ENCODE results near the gene ANTKMT. TPM values are rescaled to one million over a fixed set of nuclear protein-coding genes. Genes with fewer than 3 reads are reported as not detected.

ANTKMT gene
- total and polyA plus RNA-seq, 8 donors: 7.7 to 52.9 (median 14.1) TPM

DNA sequence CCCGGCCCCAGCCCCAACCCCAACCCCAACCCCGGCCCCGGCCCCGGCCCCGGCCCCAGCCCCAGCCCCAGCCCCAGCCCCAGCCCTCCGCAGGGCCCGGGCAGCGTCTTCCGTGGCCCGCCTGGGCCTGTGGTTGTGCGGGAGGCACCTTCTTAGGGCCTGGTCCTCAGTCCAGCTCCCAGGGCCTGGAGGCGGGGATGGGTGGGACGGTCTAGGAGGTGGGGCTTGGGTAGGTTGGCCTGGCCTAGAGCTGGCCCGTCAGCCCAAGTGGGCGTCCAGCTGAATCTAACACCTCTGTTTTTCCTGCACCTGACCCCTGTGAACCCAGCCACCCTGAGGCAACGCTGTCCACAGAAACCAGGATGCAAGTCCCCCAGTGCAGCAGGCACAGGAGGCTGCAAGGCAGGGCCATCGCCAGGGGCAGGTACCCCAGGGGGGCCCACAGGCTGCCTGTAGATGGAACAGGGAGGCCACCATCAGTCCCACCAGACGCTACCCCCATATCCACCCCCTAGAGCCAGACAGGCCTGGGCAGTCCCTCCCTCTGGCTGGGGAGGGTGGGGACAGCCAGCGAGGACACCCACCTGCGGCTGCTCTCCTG lies 48.3 kb downstream of the ANTKMT start:
- Histone ChIP-seq H3K4me3 (no peak overlapping the region), H3K9me3 (no peaks in the 10 kb centered on the region), H3K4me1 (no peaks in the 10 kb centered on the region), H3K36me3 (no peaks in the 10 kb centered on the region), H3K27me3 (peaks cover 0 to 37% of the 10 kb centered on the region in 2 donors), H3K27ac (no peak overlapping the region)
- ATAC-seq (peak; percentile 7), DNase-seq (no peak)
- intact Hi-C loops (cut with DNase I): no loop called here
- TF ChIP-seq, protein P1, sequence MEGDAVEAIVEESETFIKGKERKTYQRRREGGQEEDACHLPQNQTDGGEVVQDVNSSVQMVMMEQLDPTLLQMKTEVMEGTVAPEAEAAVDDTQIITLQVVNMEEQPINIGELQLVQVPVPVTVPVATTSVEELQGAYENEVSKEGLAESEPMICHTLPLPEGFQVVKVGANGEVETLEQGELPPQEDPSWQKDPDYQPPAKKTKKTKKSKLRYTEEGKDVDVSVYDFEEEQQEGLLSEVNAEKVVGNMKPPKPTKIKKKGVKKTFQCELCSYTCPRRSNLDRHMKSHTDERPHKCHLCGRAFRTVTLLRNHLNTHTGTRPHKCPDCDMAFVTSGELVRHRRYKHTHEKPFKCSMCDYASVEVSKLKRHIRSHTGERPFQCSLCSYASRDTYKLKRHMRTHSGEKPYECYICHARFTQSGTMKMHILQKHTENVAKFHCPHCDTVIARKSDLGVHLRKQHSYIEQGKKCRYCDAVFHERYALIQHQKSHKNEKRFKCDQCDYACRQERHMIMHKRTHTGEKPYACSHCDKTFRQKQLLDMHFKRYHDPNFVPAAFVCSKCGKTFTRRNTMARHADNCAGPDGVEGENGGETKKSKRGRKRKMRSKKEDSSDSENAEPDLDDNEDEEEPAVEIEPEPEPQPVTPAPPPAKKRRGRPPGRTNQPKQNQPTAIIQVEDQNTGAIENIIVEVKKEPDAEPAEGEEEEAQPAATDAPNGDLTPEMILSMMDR (IDR thresholded peaks at IDR 0.05): no peak

DNA sequence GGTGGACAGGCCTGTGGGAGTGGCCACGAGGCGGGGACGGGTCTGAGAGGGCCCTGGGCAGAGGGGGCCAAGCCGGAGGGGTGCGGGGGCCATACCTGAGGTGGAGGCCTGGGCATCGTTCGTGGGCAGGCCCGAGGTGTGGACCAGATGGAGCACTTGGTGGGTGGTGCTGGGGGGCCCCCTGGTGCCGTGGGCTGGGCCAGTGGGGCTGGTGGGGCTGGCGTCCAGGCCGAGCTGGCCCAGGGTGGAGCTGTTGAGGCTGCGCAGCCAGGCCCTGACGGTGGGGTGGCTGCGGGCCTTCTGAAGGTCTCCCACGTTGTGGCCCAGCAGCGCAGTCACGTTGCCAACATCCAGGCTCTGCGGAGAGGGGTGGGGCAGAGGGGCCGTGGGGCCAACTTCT lies 49.0 kb downstream of the ANTKMT start:
- no peak for DNase-seq
- intact Hi-C loops (cut with DNase I): no loop called here

GRCh38 chr16:770411-770810 lies 49.5 kb downstream of the ANTKMT start:
- peaks cover 0 to 37% of the 10 kb centered on the region in 2 donors for H3K27me3 ChIP-seq
- no peaks in the 10 kb centered on the region for H3K4me1 ChIP-seq
- TF ChIP-seq, protein P1 (IDR thresholded peaks at IDR 0.05): no peak
- no peak for ATAC-seq
- DNase-seq: no peak
- H3K36me3 ChIP-seq: no peaks in the 10 kb centered on the region
- H3K4me3 ChIP-seq: no peak overlapping the region
- intact Hi-C loops (cut with DNase I): no loop called here
- H3K9me3 ChIP-seq: no peaks in the 10 kb centered on the region
- no peak overlapping the region for H3K27ac ChIP-seq

More for the DNA sequence above, 49.0 kb downstream of the ANTKMT start:
- Histone ChIP-seq H3K9me3 (no peaks in the 10 kb centered on the region), H3K27ac (no peak overlapping the region), H3K27me3 (peaks cover 0 to 37% of the 10 kb centered on the region in 2 donors), H3K4me3 (no peak overlapping the region), H3K36me3 (no peaks in the 10 kb centered on the region), H3K4me1 (no peaks in the 10 kb centered on the region)
- ATAC-seq: no peak
- TF ChIP-seq, protein P1 (IDR thresholded peaks at IDR 0.05): no peak

Small RNA genes lying within 50 kb of the gene (microRNA-seq; reads per million reads assigned to microRNA genes)
- gene MIR662: 0.17 to 0.82 reads per million in 2 donors

Other genes starting within 250 kb of the ANTKMT start
- 10 to 100 TPM; 33.8 to 57.2 TPM for gene CAPN15, start 193.4 kb upstream of the ANTKMT start, total RNA-seq
- 10 to 100 TPM; 16.7 to 45.3 (median 26.0) TPM for gene CAPN15, start 193.4 kb upstream of the ANTKMT start, polyA plus RNA-seq (ENCODE audit: insufficient read length in 6 of 6)
- gene PRR35, start 160.8 kb upstream of the ANTKMT start, total RNA-seq: not detected
- under 1 TPM in 1 of 6 donors, not detected in 5; 0.06 TPM for gene PRR35, start 160.8 kb upstream of the ANTKMT start, polyA plus RNA-seq (ENCODE audit: insufficient read length in 6 of 6)
- gene NHLRC4, start 154.1 kb upstream of the ANTKMT start, total RNA-seq: 1 to 10 TPM in 1 of 2 donors, under 1 TPM in 1; 0.99 to 2.0 TPM
- gene NHLRC4, start 154.1 kb upstream of the ANTKMT start, polyA plus RNA-seq (ENCODE audit: insufficient read length in 6 of 6): 1 to 10 TPM; 2.2 to 3.4 (median 3.1) TPM
- 10 to 100 TPM; 51.0 to 68.5 TPM for gene PIGQ, start 151.2 kb upstream of the ANTKMT start, total RNA-seq
- gene PIGQ, start 151.2 kb upstream of the ANTKMT start, polyA plus RNA-seq (ENCODE audit: insufficient read length in 6 of 6): 10 to 100 TPM; 32.9 to 46.2 (median 36.8) TPM
- gene RAB40C, start 131.1 kb upstream of the ANTKMT start, total RNA-seq: 10 to 100 TPM; 32.1 to 32.9 TPM
- gene RAB40C, start 131.1 kb upstream of the ANTKMT start, polyA plus RNA-seq (ENCODE audit: insufficient read length in 6 of 6): 10 to 100 TPM; 17.6 to 31.1 (median 22.4) TPM
- 1 to 10 TPM in 1 of 2 donors, under 1 TPM in 1; 0.58 to 1.4 TPM for gene WFIKKN1, start 90.2 kb upstream of the ANTKMT start, total RNA-seq
- under 1 TPM; 0.11 to 0.85 (median 0.41) TPM for gene WFIKKN1, start 90.2 kb upstream of the ANTKMT start, polyA plus RNA-seq (ENCODE audit: insufficient read length in 6 of 6)
- 10 to 100 TPM; 69.3 to 70.4 TPM for gene METTL26, start 84.8 kb upstream of the ANTKMT start, total RNA-seq
- 10 to 100 TPM; 37.2 to 59.4 (median 49.5) TPM for gene METTL26, start 84.8 kb upstream of the ANTKMT start, polyA plus RNA-seq (ENCODE audit: insufficient read length in 6 of 6)
- 10 to 100 TPM; 41.5 to 42.5 TPM for gene MCRIP2, start 79.3 kb upstream of the ANTKMT start, total RNA-seq
- 10 to 100 TPM in 3 of 6 donors, 1 to 10 TPM in 3; 6.8 to 14.5 (median 9.8) TPM for gene MCRIP2, start 79.3 kb upstream of the ANTKMT start, polyA plus RNA-seq (ENCODE audit: insufficient read length in 6 of 6)
- 10 to 100 TPM; 27.3 to 41.3 TPM for gene WDR90, start 71.8 kb upstream of the ANTKMT start, total RNA-seq
- 10 to 100 TPM; 39.1 to 63.0 (median 44.4) TPM for gene WDR90, start 71.8 kb upstream of the ANTKMT start, polyA plus RNA-seq (ENCODE audit: insufficient read length in 6 of 6)
- gene RHOT2, start 53.0 kb upstream of the ANTKMT start, total RNA-seq: 10 to 100 TPM; 75.9 to 87.2 TPM
- gene RHOT2, start 53.0 kb upstream of the ANTKMT start, polyA plus RNA-seq (ENCODE audit: insufficient read length in 6 of 6): 100 to 1,000 TPM in 1 of 6 donors, 10 to 100 TPM in 5; 59.8 to 104 (median 69.0) TPM
- 1 to 10 TPM; 2.3 to 4.3 TPM for gene RHBDL1, start 45.5 kb upstream of the ANTKMT start, total RNA-seq
- gene RHBDL1, start 45.5 kb upstream of the ANTKMT start, polyA plus RNA-seq (ENCODE audit: insufficient read length in 6 of 6): 1 to 10 TPM in 1 of 6 donors, under 1 TPM in 5; 0.45 to 1.9 (median 0.74) TPM
- 100 to 1,000 TPM in 1 of 2 donors, 10 to 100 TPM in 1; 93.9 to 103 TPM for gene STUB1, start 40.7 kb upstream of the ANTKMT start, total RNA-seq
- gene STUB1, start 40.7 kb upstream of the ANTKMT start, polyA plus RNA-seq (ENCODE audit: insufficient read length in 6 of 6): 100 to 1,000 TPM in 4 of 6 donors, 10 to 100 TPM in 2; 92.9 to 143 (median 119) TPM
- gene JMJD8, start 36.8 kb upstream of the ANTKMT start, total RNA-seq: 10 to 100 TPM; 68.9 to 72.6 TPM
- 10 to 100 TPM; 41.7 to 53.0 (median 43.7) TPM for gene JMJD8, start 36.8 kb upstream of the ANTKMT start, polyA plus RNA-seq (ENCODE audit: insufficient read length in 6 of 6)
- 10 to 100 TPM; 11.7 to 14.2 TPM for gene WDR24, start 30.7 kb upstream of the ANTKMT start, total RNA-seq
- gene WDR24, start 30.7 kb upstream of the ANTKMT start, polyA plus RNA-seq (ENCODE audit: insufficient read length in 6 of 6): 10 to 100 TPM in 5 of 6 donors, 1 to 10 TPM in 1; 9.4 to 14.3 (median 11.0) TPM
- 1 to 10 TPM in 1 of 2 donors, under 1 TPM in 1; 0.50 to 5.7 TPM for gene FBXL16, start 15.3 kb upstream of the ANTKMT start, total RNA-seq
- 1 to 10 TPM in 1 of 6 donors, under 1 TPM in 5; 0.48 to 1.1 (median 0.72) TPM for gene FBXL16, start 15.3 kb upstream of the ANTKMT start, polyA plus RNA-seq (ENCODE audit: insufficient read length in 6 of 6)
- 10 to 100 TPM; 37.0 to 57.3 TPM for gene METRN, start 6.0 kb upstream of the ANTKMT start, total RNA-seq
- gene METRN, start 6.0 kb upstream of the ANTKMT start, polyA plus RNA-seq (ENCODE audit: insufficient read length in 6 of 6): 10 to 100 TPM in 3 of 6 donors, 1 to 10 TPM in 3; 9.3 to 22.5 (median 11.1) TPM
- gene CCDC78, start 5.3 kb downstream of the ANTKMT start, total RNA-seq: 10 to 100 TPM in 1 of 2 donors, under 1 TPM in 1; 0.96 to 13.7 TPM
- gene CCDC78, start 5.3 kb downstream of the ANTKMT start, polyA plus RNA-seq (ENCODE audit: insufficient read length in 6 of 6): 1 to 10 TPM; 1.8 to 8.9 (median 8.6) TPM
- 1 to 10 TPM; 8.7 to 9.9 TPM for gene HAGHL, start 6.0 kb downstream of the ANTKMT start, total RNA-seq
- 1 to 10 TPM; 2.4 to 7.7 (median 3.6) TPM for gene HAGHL, start 6.0 kb downstream of the ANTKMT start, polyA plus RNA-seq (ENCODE audit: insufficient read length in 6 of 6)
- gene CIAO3, start 19.9 kb downstream of the ANTKMT start, total RNA-seq: 10 to 100 TPM; 26.7 to 28.2 TPM
- 10 to 100 TPM; 17.2 to 27.2 (median 20.4) TPM for gene CIAO3, start 19.9 kb downstream of the ANTKMT start, polyA plus RNA-seq (ENCODE audit: insufficient read length in 6 of 6)
- gene MSLN, start 39.6 kb downstream of the ANTKMT start, total RNA-seq: 100 to 1,000 TPM in 1 of 2 donors, 10 to 100 TPM in 1; 55.5 to 464 TPM
- gene MSLN, start 39.6 kb downstream of the ANTKMT start, polyA plus RNA-seq (ENCODE audit: insufficient read length in 6 of 6): 10 to 100 TPM; 14.5 to 29.0 (median 18.4) TPM
- 10 to 100 TPM; 12.6 to 21.0 TPM for gene RPUSD1, start 67.2 kb downstream of the ANTKMT start, total RNA-seq
- gene RPUSD1, start 67.2 kb downstream of the ANTKMT start, polyA plus RNA-seq (ENCODE audit: insufficient read length in 6 of 6): 10 to 100 TPM in 4 of 6 donors, 1 to 10 TPM in 2; 8.6 to 13.9 (median 11.4) TPM
- gene CHTF18, start 67.5 kb downstream of the ANTKMT start, total RNA-seq: 10 to 100 TPM; 18.8 to 35.5 TPM
- 10 to 100 TPM; 23.7 to 30.8 (median 24.4) TPM for gene CHTF18, start 67.5 kb downstream of the ANTKMT start, polyA plus RNA-seq (ENCODE audit: insufficient read length in 6 of 6)
- gene GNG13, start 79.6 kb downstream of the ANTKMT start, total RNA-seq: not detected
- under 1 TPM in 2 of 6 donors, not detected in 4; 0.17 to 0.27 TPM for gene GNG13, start 79.6 kb downstream of the ANTKMT start, polyA plus RNA-seq (ENCODE audit: insufficient read length in 6 of 6)
- gene LMF1, start 249.8 kb downstream of the ANTKMT start, total RNA-seq: 10 to 100 TPM; 15.5 to 21.7 TPM
- 10 to 100 TPM; 16.3 to 23.1 (median 20.4) TPM for gene LMF1, start 249.8 kb downstream of the ANTKMT start, polyA plus RNA-seq (ENCODE audit: insufficient read length in 6 of 6)

Data from left lung (tissue), 10 donors.